Body of pancreas (tissue), 4 donors: Measurements from ENCODE around the gene MYL4.

Experiments used
- POLR2A ChIP-seq, 3 donors: fragments of 450-650 bp; IDR thresholded peaks; one replicate each; pipeline ENCODE4 v1.6.1; 2016; ENCODE audit warnings: antibody characterized with exemption in 3 of 3, mild to moderate bottlenecking in 2 of 3
- TF ChIP-seq, protein P1 (sequence below), 7 experiments: fragments of 450-650 bp in 4 of 7; fragments of 200-600 bp in 3 of 7; sonication (generic) in 3 of 7; IDR thresholded peaks; one replicate each; pipeline ENCODE4 v1.5.1; 2016 to 2019; ENCODE audit warnings: antibody characterized with exemption in 7 of 7

GRCh38 chr17:47164263-47164662 lies 44.9 kb upstream of the MYL4 start:
- no peak for TF ChIP-seq POLR2A (IDR thresholded peaks at IDR 0.05)
- TF ChIP-seq, protein P1, sequence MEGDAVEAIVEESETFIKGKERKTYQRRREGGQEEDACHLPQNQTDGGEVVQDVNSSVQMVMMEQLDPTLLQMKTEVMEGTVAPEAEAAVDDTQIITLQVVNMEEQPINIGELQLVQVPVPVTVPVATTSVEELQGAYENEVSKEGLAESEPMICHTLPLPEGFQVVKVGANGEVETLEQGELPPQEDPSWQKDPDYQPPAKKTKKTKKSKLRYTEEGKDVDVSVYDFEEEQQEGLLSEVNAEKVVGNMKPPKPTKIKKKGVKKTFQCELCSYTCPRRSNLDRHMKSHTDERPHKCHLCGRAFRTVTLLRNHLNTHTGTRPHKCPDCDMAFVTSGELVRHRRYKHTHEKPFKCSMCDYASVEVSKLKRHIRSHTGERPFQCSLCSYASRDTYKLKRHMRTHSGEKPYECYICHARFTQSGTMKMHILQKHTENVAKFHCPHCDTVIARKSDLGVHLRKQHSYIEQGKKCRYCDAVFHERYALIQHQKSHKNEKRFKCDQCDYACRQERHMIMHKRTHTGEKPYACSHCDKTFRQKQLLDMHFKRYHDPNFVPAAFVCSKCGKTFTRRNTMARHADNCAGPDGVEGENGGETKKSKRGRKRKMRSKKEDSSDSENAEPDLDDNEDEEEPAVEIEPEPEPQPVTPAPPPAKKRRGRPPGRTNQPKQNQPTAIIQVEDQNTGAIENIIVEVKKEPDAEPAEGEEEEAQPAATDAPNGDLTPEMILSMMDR (IDR thresholded peaks at IDR 0.05), result no peak
